H1 (cell line): ENCODE data around the gene MMP8. TPM values are rescaled to one million over a fixed set of nuclear protein-coding genes. Genes with fewer than 3 reads are reported as not detected.

ENCODE experiments used
- CTCF ChIA-PET: fragments of 300-600 bp; sonication (Branson Sonifier 250); formaldehyde crosslinking; loops from one replicate; lab custom pipeline; 2021; ENCODE audit not compliant: partially characterized antibody; lab: Charles Lee
- POLR2A ChIA-PET: fragments of 300-600 bp; sonication (Branson Sonifier 250); formaldehyde crosslinking; loops from one replicate; lab custom pipeline; 2021; ENCODE audit warnings: inconsistent platforms; ENCODE audit not compliant: partially characterized antibody; lab: Charles Lee
- DNase-seq, 2 experiments: peaks; one replicate each; pipeline versions ENCODE4 v3.0.0 to v3.0.0-alpha.2; 2010 to 2022; ENCODE audit warnings: low spot score in 2 of 2, low read depth in 1 of 2, mixed read lengths in 1 of 2
- FAIRE-seq: peaks from 2 replicates; lab custom pipeline; 2011; peaks lifted over from hg19 to GRCh38; lab: Jason Lieb, UNC
- H2AFZ ChIP-seq: 2 replicates; pipeline ENCODE4 v1.8.1; 2012; ENCODE audit warnings: low read length, inconsistent platforms
- H2AK5ac ChIP-seq: 2 replicates; pipeline ENCODE4 v1.6.1; 2013; ENCODE audit warnings: low read depth, low read length
- H2BK120ac ChIP-seq: replicated peaks from 2 replicates; pipeline ENCODE3; 2013; ENCODE audit warnings: low read depth, low read length, inconsistent platforms
- H2BK12ac ChIP-seq: 2 replicates; pipeline ENCODE4 v1.6.1; 2013; ENCODE audit warnings: low read depth, low read length
- H2BK15ac ChIP-seq: 2 replicates; pipeline ENCODE4 v1.6.1; 2013; ENCODE audit warnings: low read length
- H2BK20ac ChIP-seq: 2 replicates; pipeline ENCODE4 v1.6.1; 2013; ENCODE audit warnings: low read length
- H2BK5ac ChIP-seq: 2 replicates; pipeline ENCODE4 v1.6.1; 2013; ENCODE audit warnings: low read depth, low read length
- H3K14ac ChIP-seq: 2 replicates; pipeline ENCODE4 v1.6.1; 2013; ENCODE audit warnings: inconsistent platforms; ENCODE audit not compliant: insufficient read length
- H3K18ac ChIP-seq: 2 replicates; pipeline ENCODE4 v1.6.1; 2013; ENCODE audit warnings: low read length; ENCODE audit errors: extremely low read depth
- H3K23ac ChIP-seq: 2 replicates; pipeline ENCODE4 v1.6.1; 2013; ENCODE audit warnings: inconsistent platforms; ENCODE audit not compliant: insufficient read length
- H3K23me2 ChIP-seq: 2 replicates; pipeline ENCODE4 v1.6.1; 2013; ENCODE audit warnings: low read depth, low read length
- H3K27ac ChIP-seq: 2 replicates; pipeline ENCODE4 v1.6.1; 2011; ENCODE audit warnings: low read depth, low read length, inconsistent platforms
- H3K27me3 ChIP-seq, 4 experiments: replicated peaks in 1 of 4; 1 replicate in 1 of 4; 2 replicates in 3 of 4; pipeline versions ENCODE4 v1.6.1 to v1.8.1; 2011 to 2013; ENCODE audit warnings: low read length in 3 of 4, mild to moderate bottlenecking in 3 of 4, inconsistent platforms in 2 of 4, mixed read lengths in 2 of 4, moderate library complexity in 1 of 4; ENCODE audit not compliant: control insufficient read depth in 3 of 4, insufficient read depth in 3 of 4; ENCODE audit errors: extremely low read depth in 1 of 4
- H3K36me3 ChIP-seq, 4 experiments: 2 replicates each; pipeline versions ENCODE4 v1.6.1 to v1.8.1; 2011 to 2013; ENCODE audit warnings: mild to moderate bottlenecking in 4 of 4, low read length in 3 of 4, moderate library complexity in 2 of 4, control low read depth in 1 of 4, inconsistent platforms in 1 of 4; ENCODE audit not compliant: insufficient read depth in 4 of 4, control insufficient read depth in 2 of 4
- H3K4ac ChIP-seq: replicated peaks from 2 replicates; pipeline ENCODE3; 2013; ENCODE audit warnings: low read length, low read depth, mixed read lengths, inconsistent platforms; ENCODE audit not compliant: insufficient read length
- H3K4me1 ChIP-seq, 4 experiments: replicated peaks in 1 of 4; 1 replicate in 1 of 4; 2 replicates in 3 of 4; pipeline versions ENCODE4 v1.6.1 to v1.8.1; 2011 to 2013; ENCODE audit warnings: low read length in 3 of 4, inconsistent platforms in 2 of 4, mixed read lengths in 1 of 4; ENCODE audit not compliant: insufficient read depth in 4 of 4, control insufficient read depth in 3 of 4
- H3K4me2 ChIP-seq, 2 experiments: 2 replicates each; pipeline versions ENCODE4 v1.6.1 to v1.8.1; 2011 to 2013; ENCODE audit warnings: low read depth in 2 of 2, low read length in 2 of 2, control low read depth in 1 of 2, inconsistent platforms in 1 of 2, mild to moderate bottlenecking in 1 of 2; ENCODE audit not compliant: insufficient read depth in 1 of 2
- H3K4me3 ChIP-seq, 4 experiments: fragments of 200-600, 300-600 bp in 1 of 4; sonication (generic), shearing (Covaris generic), sonication (Bioruptor Twin) in 1 of 4; 2 replicates each; pipeline versions ENCODE4 v1.5.1 to v1.8.1; 2011 to 2016; ENCODE audit warnings: low read length in 4 of 4, low read depth in 3 of 4, control low read depth in 2 of 4, inconsistent platforms in 2 of 4, mild to moderate bottlenecking in 2 of 4, mixed read lengths in 1 of 4, moderate library complexity in 1 of 4; ENCODE audit not compliant: insufficient read depth in 2 of 4; ENCODE audit errors: extremely low read depth in 1 of 4
- H3K56ac ChIP-seq: replicated peaks from 2 replicates; pipeline ENCODE3; 2013; ENCODE audit warnings: low read depth, mild to moderate bottlenecking, mixed read lengths, low read length, inconsistent platforms; ENCODE audit not compliant: insufficient read length
- H3K79me1 ChIP-seq: 2 replicates; pipeline ENCODE4 v1.6.1; 2013; ENCODE audit warnings: low read depth, low read length, control low read depth
- H3K79me2 ChIP-seq, 2 experiments: 2 replicates each; pipeline versions ENCODE4 v1.6.1 to v1.8.1; 2012 to 2013; ENCODE audit warnings: low read length in 2 of 2, mild to moderate bottlenecking in 2 of 2, inconsistent platforms in 1 of 2; ENCODE audit not compliant: insufficient read depth in 2 of 2, control insufficient read depth in 1 of 2
- H3K9ac ChIP-seq, 4 experiments: replicated peaks in 1 of 4; 1 replicate in 1 of 4; 2 replicates in 3 of 4; pipeline versions ENCODE4 v1.6.1 to v1.8.1; 2011 to 2013; ENCODE audit warnings: low read depth in 3 of 4, low read length in 3 of 4, control low read depth in 2 of 4, mild to moderate bottlenecking in 2 of 4, moderate library complexity in 2 of 4, inconsistent platforms in 1 of 4; ENCODE audit errors: extremely low read depth in 1 of 4
- H3K9me3 ChIP-seq, 2 experiments: 2 replicates each; pipeline versions ENCODE4 v1.6.1 to v1.8.1; 2012 to 2013; ENCODE audit warnings: mild to moderate bottlenecking in 2 of 2, moderate library complexity in 2 of 2, control low read depth in 1 of 2, inconsistent platforms in 1 of 2, low read depth in 1 of 2, low read length in 1 of 2, mixed read lengths in 1 of 2; ENCODE audit not compliant: insufficient read depth in 2 of 2
- H4K20me1 ChIP-seq, 2 experiments: replicated peaks in 1 of 2; 2 replicates each; pipeline versions ENCODE3 to v1.8.1; 2011 to 2013; ENCODE audit warnings: inconsistent platforms in 2 of 2, low read length in 2 of 2, mild to moderate bottlenecking in 1 of 2; ENCODE audit not compliant: insufficient read depth in 2 of 2, control insufficient read depth in 1 of 2
- H4K5ac ChIP-seq: 2 replicates; pipeline ENCODE4 v1.6.1; 2013; ENCODE audit warnings: low read length, low read depth, mixed read lengths, inconsistent platforms; ENCODE audit not compliant: insufficient read length
- H4K8ac ChIP-seq: 2 replicates; pipeline ENCODE4 v1.8.0; 2013; ENCODE audit warnings: mild to moderate bottlenecking, moderate library complexity, low read length, inconsistent platforms; ENCODE audit not compliant: insufficient read depth; ENCODE audit errors: extremely low read depth
- H4K91ac ChIP-seq: replicated peaks from 2 replicates; pipeline ENCODE3; 2013; ENCODE audit warnings: low read length, mixed read lengths, inconsistent platforms; ENCODE audit not compliant: insufficient read length
- CBX5 ChIP-seq: fragments of 300-800, 300-1000 bp; sonication (generic); IDR thresholded peaks from 2 replicates; pipeline ENCODE4 v1.7.1; 2016; ENCODE audit warnings: antibody characterized with exemption, low read length, low read depth
- TAF1 ChIP-seq: IDR thresholded peaks from 2 replicates; pipeline ENCODE4 v1.6.1; 2011; ENCODE audit warnings: mild to moderate bottlenecking, low read depth, low read length
- WGBS, 2 experiments: shearing (Covaris generic) in 1 of 2; methylation state at CpG; one replicate each; pipeline versions ENCODE4 v1.1.6 to v1.1.7; 2013 to 2015; ENCODE audit warnings: low lambda C conversion rate in 2 of 2, mixed read lengths in 2 of 2, inconsistent platforms in 1 of 2, low coverage in 1 of 2, missing lambda C conversion rate in 1 of 2; ENCODE audit not compliant: insufficient replicate concordance in 2 of 2, insufficient coverage in 1 of 2, insufficient read length in 1 of 2; ENCODE audit errors: extremely low coverage in 1 of 2, missing lambda C conversion rate in 1 of 2; 5-methylcytosine and 5-hydroxymethylcytosine counted together
- polyA plus RNA-seq, 7 experiments: library from polyadenylated mRNA; depleted of rRNA in 3 of 7; stranded (reverse) in 5 of 7; unstranded in 2 of 7; fragments of >200 nt in 5 of 7; fragments of 200-250 nt in 2 of 7; gene quantifications; 1 replicate in 5 of 7; 2 replicates in 1 of 7; 4 replicates in 1 of 7; pipeline versions ENCODE4 v1.2.1 to v1.2.3, GENCODE V29; 2011 to 2013; ENCODE audit warnings: missing spikeins in 2 of 7, mixed read lengths in 2 of 7
- total RNA-seq: library from RNA; stranded (reverse); fragmentation: NEBNext Ultra II Directional; extraction: Animal tissue kit (Norgen Biotek cat#: 25700); gene quantifications from 2 replicates; pipeline ENCODE4 v1.2.1, GENCODE V29; 2021

Gene MMP8
- total and polyA plus RNA-seq, 2 of the 8 experiments (the other 6 are each of a cell fraction or from before 2014, with no cell fraction given): not detected

DNA sequence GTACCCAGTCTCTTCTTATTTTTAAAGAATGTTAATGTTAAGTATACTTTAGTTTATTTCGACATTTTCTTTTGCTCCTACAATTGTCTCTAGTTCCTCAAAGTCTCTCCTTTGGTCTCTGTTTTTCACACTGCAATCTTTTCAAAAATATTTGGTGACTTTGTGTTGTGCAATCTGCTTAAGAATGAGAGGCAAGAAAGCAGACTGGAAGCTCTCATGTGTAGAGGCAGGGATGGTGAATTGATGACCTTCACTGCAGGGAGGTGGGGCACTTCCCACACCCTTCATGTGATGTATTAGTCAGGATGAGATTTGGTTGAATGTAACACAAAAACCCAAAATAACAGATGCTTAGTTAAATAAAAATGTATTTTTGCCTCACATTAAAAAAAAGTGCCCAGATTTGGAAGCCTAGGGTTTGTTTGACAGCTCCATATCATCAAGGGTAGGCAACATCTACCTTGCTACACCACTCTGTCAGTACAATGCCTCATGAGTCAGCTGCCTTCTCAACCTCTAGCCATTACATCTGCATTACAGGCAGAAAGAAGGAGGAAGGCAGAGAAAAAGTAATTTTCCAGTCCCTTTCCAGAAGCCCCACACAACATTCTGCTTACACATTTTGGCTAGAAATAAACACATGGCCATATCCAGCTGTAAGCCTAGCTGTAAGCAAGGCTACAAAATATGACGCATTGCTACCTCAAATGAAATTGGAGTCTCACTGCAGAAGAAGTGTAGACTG is 15.4 kb downstream of the MMP8 start:
- POLR2A ChIA-PET: no interaction called here
- no peak for TF ChIP-seq TAF1
- no peak for TF ChIP-seq CBX5

More for the DNA sequence above, 15.4 kb downstream of the MMP8 start:
- Histone ChIP-seq H2AFZ (0 out of 2 replicates have a peak overlapping the region, but pooled peaks have one; percentile 24), H3K9me3 (no peaks in the 10 kb centered on the region), H4K20me1 (no peaks in the 10 kb centered on the region), H2BK120ac (no peak overlapping the region), H2BK12ac (no peak overlapping the region), H3K4ac (no peak overlapping the region), H3K18ac (no peak overlapping the region), H3K27ac (no peak overlapping the region), H2BK5ac (no peak overlapping the region), H3K4me1 (peaks cover 0 to 3% (median 0%) of the 10 kb centered on the region in 4 experiments; a peak in 1 of 7 replicates), H3K23me2 (no peaks in the 10 kb centered on the region), H2AK5ac (no peak overlapping the region), H3K27me3 (no peaks in the 10 kb centered on the region), H2BK20ac (no peak overlapping the region), H3K9ac (no peak overlapping the region), H3K56ac (no peak overlapping the region), H3K4me3 (no peak overlapping the region), H2BK15ac (no peak overlapping the region), H3K36me3 (no peaks in the 10 kb centered on the region), H4K91ac (no peak overlapping the region), H3K4me2 (no peak overlapping the region), H4K8ac (no peak overlapping the region), H3K23ac (no peak overlapping the region), H3K79me2 (no peaks in the 10 kb centered on the region), H3K79me1 (no peaks in the 10 kb centered on the region), H4K5ac (no peak overlapping the region), H3K14ac (no peak overlapping the region)
- DNase-seq (no peak), FAIRE-seq (no peak)
- CTCF ChIA-PET: interaction anchor here (0.8 to 1.6 kb wide), 3 partner anchors 12 to 71 kb away, joined by 3 to 5 read pairs (median 4); partner anchors contain the start of gene MMP10
- WGBS, 2 experiments: 87% methylated on average over 2 of the region's 2 CpGs; no CpG with 5 or more reads in 1 of the 2 experiments
